ENCODE results near the gene TLCD1. TPM values are rescaled to one million over a fixed set of nuclear protein-coding genes. Genes with fewer than 3 reads are reported as not detected.

TLCD1 gene
- total RNA-seq, 1 donor from 2014 or later = 8.2 TPM

- DNase-seq = no peak
- Mint-ChIP-seq H3K4me3 (ENCODE audit: unreplicated experiment) (no peak overlapping the region), H3K27ac (ENCODE audit: unreplicated experiment) (no peak overlapping the region), H3K27me3 (ENCODE audit: unreplicated experiment) (peaks cover 4% of the 10 kb centered on the region), H3K4me1 (ENCODE audit: low read depth, unreplicated experiment) (no peaks in the 10 kb centered on the region), H3K36me3 (ENCODE audit: unreplicated experiment) (peaks cover 8% of the 10 kb centered on the region), H3K9me3 (ENCODE audit: unreplicated experiment) (peaks cover 17% of the 10 kb centered on the region)
- no peak for TF ChIP-seq CTCF (IDR thresholded peaks at IDR 0.05; ENCODE audit: partially characterized antibody, unreplicated experiment)
These were observed 32.5 kb upstream of the TLCD1 start for GRCh38 chr17:28758411-28759121.

- no peak for DNase-seq
- H3K9me3 Mint-ChIP-seq (ENCODE audit: unreplicated experiment) = peaks cover 17% of the 10 kb centered on the region
- H3K27me3 Mint-ChIP-seq (ENCODE audit: unreplicated experiment) = peaks cover 5% of the 10 kb centered on the region
- no peak overlapping the region for H3K27ac Mint-ChIP-seq (ENCODE audit: unreplicated experiment)
- TF ChIP-seq CTCF (IDR thresholded peaks at IDR 0.05; ENCODE audit: partially characterized antibody, unreplicated experiment) = no peak
- H3K36me3 Mint-ChIP-seq (ENCODE audit: unreplicated experiment) = peaks cover 8% of the 10 kb centered on the region
- H3K4me3 Mint-ChIP-seq (ENCODE audit: unreplicated experiment) = no peak overlapping the region
- H3K4me1 Mint-ChIP-seq (ENCODE audit: low read depth, unreplicated experiment) = no peaks in the 10 kb centered on the region
These were observed 30.2 kb upstream of the TLCD1 start for GRCh38 chr17:28756049-28756804.

GRCh38 chr17:28755486-28755885 lies 29.5 kb upstream of the TLCD1 start:
- H3K4me3 Mint-ChIP-seq (ENCODE audit: unreplicated experiment) = no peak overlapping the region
- no peak overlapping the region for H3K27ac Mint-ChIP-seq (ENCODE audit: unreplicated experiment)
- peaks cover 8% of the 10 kb centered on the region for H3K36me3 Mint-ChIP-seq (ENCODE audit: unreplicated experiment)
- no peak for TF ChIP-seq CTCF (IDR thresholded peaks at IDR 0.05; ENCODE audit: partially characterized antibody, unreplicated experiment)
- no peak for DNase-seq
- peaks cover 7% of the 10 kb centered on the region for H3K27me3 Mint-ChIP-seq (ENCODE audit: unreplicated experiment)
- peaks cover 3% of the 10 kb centered on the region for H3K4me1 Mint-ChIP-seq (ENCODE audit: low read depth, unreplicated experiment)
- peaks cover 17% of the 10 kb centered on the region for H3K9me3 Mint-ChIP-seq (ENCODE audit: unreplicated experiment)

GRCh38 chr17:28751600-28752366 lies 25.8 kb upstream of the TLCD1 start:
- H3K36me3 Mint-ChIP-seq (ENCODE audit: unreplicated experiment) = no peaks in the 10 kb centered on the region
- peaks cover 12% of the 10 kb centered on the region for H3K9me3 Mint-ChIP-seq (ENCODE audit: unreplicated experiment)
- no peak overlapping the region for H3K27ac Mint-ChIP-seq (ENCODE audit: unreplicated experiment)
- H3K4me3 Mint-ChIP-seq (ENCODE audit: unreplicated experiment) = no peak overlapping the region
- H3K4me1 Mint-ChIP-seq (ENCODE audit: low read depth, unreplicated experiment) = peaks cover 7% of the 10 kb centered on the region
- no peak for TF ChIP-seq CTCF (IDR thresholded peaks at IDR 0.05; ENCODE audit: partially characterized antibody, unreplicated experiment)
- no peak for DNase-seq
- peaks cover 17% of the 10 kb centered on the region for H3K27me3 Mint-ChIP-seq (ENCODE audit: unreplicated experiment)

All from glutamatergic neuron (in vitro differentiated cells).